GM10266 (cell line): Measurements from ENCODE around the gene RSU1.

Experiments used
- DNase-seq: peaks from one replicate; pipeline ENCODE4 v3.0.0; 2012; ENCODE audit errors: extremely low spot score
- CTCF ChIP-seq: IDR thresholded peaks from 2 replicates; pipeline ENCODE4 v1.5.1; 2012; ENCODE audit warnings: mild to moderate bottlenecking, low read depth; ENCODE audit not compliant: control insufficient read depth, insufficient read depth; ENCODE audit errors: missing control alignments

Gene RSU1

GRCh38 chr10:16728266-16728665 lies 89.0 kb downstream of the RSU1 start:
- DNase-seq: no peak
- no peak for TF ChIP-seq CTCF

GRCh38 chr10:16727666-16728065 lies 89.6 kb downstream of the RSU1 start:
- no peak for TF ChIP-seq CTCF
- DNase-seq: no peak

- no peak for TF ChIP-seq CTCF
Observed at GRCh38 chr10:16724509-16724908, 92.7 kb downstream of the RSU1 start.

GRCh38 chr10:16720812-16721211 lies 96.4 kb downstream of the RSU1 start:
- DNase-seq: no peak
- no peak for TF ChIP-seq CTCF

More at GRCh38 chr10:16724509-16724908, 92.7 kb downstream of the RSU1 start:
- no peak for DNase-seq

- no peak for TF ChIP-seq CTCF
- DNase-seq: no peak
Observed at GRCh38 chr10:16717622-16718395, 99.4 kb downstream of the RSU1 start.

GRCh38 chr10:16716051-16716450 lies 101.2 kb downstream of the RSU1 start:
- DNase-seq: no peak
- no peak for TF ChIP-seq CTCF

GRCh38 chr10:16713290-16713689 lies 103.9 kb downstream of the RSU1 start:
- TF ChIP-seq CTCF: no peak
- no peak for DNase-seq
